HCT116 (cell line): ENCODE measurements around the gene PCSK6. TPM values are rescaled to one million over a fixed set of nuclear protein-coding genes. Genes with fewer than 3 reads are reported as not detected.

Source experiments
- ATAC-seq: fragments of 200-7000 bp; cut with Tn5 transposase; 2 replicates; pipeline ENCODE4 v1.9.1; 2020; ENCODE audit warnings: mild to moderate bottlenecking, moderate library complexity
- BruUV-seq: library from RNA; stranded (reverse); fragments of 400-500 nt; replicated peaks from 2 replicates; lab custom pipeline; 2021; lab: Mats Ljungman, UMichigan
- CTCF ChIA-PET: fragments of 300-600 bp; sonication (Branson Sonifier 250); formaldehyde crosslinking; loops from one replicate; lab custom pipeline; 2021; ENCODE audit warnings: antibody characterized with exemption; lab: Charles Lee
- POLR2A ChIA-PET: fragments of 300-600, 350-600 bp; sonication (Branson Sonifier 250); formaldehyde crosslinking; loops from one replicate; lab custom pipeline; 2021; ENCODE audit warnings: antibody characterized with exemption; lab: Charles Lee
- RAD21 ChIA-PET, 2 experiments: fragments of 300-600 bp; sonication (Branson Sonifier 250); formaldehyde crosslinking; loops; one replicate each; lab custom pipeline; 2023; ENCODE audit warnings: low total read pairs in 2 of 2; ENCODE audit not compliant: uncharacterized antibody in 2 of 2, unreplicated experiment in 2 of 2, low non-redundant PET in 1 of 2; lab: Charles Lee
- DNase-seq: peaks from one replicate; pipeline ENCODE4 v3.0.0-alpha.2; 2010; ENCODE audit warnings: low read depth, low spot score
- H2AFZ ChIP-seq: fragments of 200-600 bp; shearing (Covaris generic), sonication (generic); 2 replicates; pipeline ENCODE4 v1.6.1; 2017; ENCODE audit warnings: low read depth, mixed run types, mixed read lengths, antibody characterized with exemption, low read length; ENCODE audit not compliant: poor library complexity, severe bottlenecking
- H3K27ac ChIP-seq: 2 replicates; pipeline ENCODE4 v1.5.1; 2012; ENCODE audit warnings: low read depth, low read length
- H3K27me3 ChIP-seq: fragments of 200-600 bp; sonication (generic); 2 replicates; pipeline ENCODE4 v1.6.1; 2016; ENCODE audit warnings: mixed run types, low read length, mixed read lengths; ENCODE audit not compliant: insufficient read depth
- H3K36me3 ChIP-seq, 2 experiments: fragments of 200-500 bp in 1 of 2; fragments of 200-600 bp in 1 of 2; sonication (Bioruptor generic) in 1 of 2; sonication (generic) in 1 of 2; 2 replicates each; pipeline versions ENCODE4 v1.5.1 to v1.6.1; 2014 to 2016; ENCODE audit warnings: low read length in 2 of 2, inconsistent platforms in 1 of 2, mixed read lengths in 1 of 2, mixed run types in 1 of 2; ENCODE audit not compliant: insufficient read depth in 2 of 2, control insufficient read depth in 1 of 2
- H3K4me1 ChIP-seq, 2 experiments: fragments of 200-600 bp in 1 of 2; sonication (generic) in 1 of 2; 2 replicates each; pipeline versions ENCODE4 v1.5.1 to v1.6.1; 2012 to 2017; ENCODE audit warnings: low read length in 2 of 2, inconsistent platforms in 1 of 2, mild to moderate bottlenecking in 1 of 2, mixed read lengths in 1 of 2, mixed run types in 1 of 2, moderate library complexity in 1 of 2; ENCODE audit not compliant: insufficient read depth in 2 of 2, control insufficient read depth in 1 of 2
- H3K4me2 ChIP-seq: fragments of 200-600 bp; sonication (generic); 2 replicates; pipeline ENCODE4 v1.6.1; 2017; ENCODE audit warnings: mixed run types, low read length, mixed read lengths
- H3K4me3 ChIP-seq, 2 experiments: fragments of 200-600 bp in 1 of 2; sonication (generic) in 1 of 2; replicated peaks in 1 of 2; 2 replicates each; pipeline ENCODE4 v1.5.1; 2011 to 2016; ENCODE audit warnings: low read length in 2 of 2, control low read depth in 1 of 2, low read depth in 1 of 2, mild to moderate bottlenecking in 1 of 2, mixed read lengths in 1 of 2, mixed run types in 1 of 2
- H3K79me2 ChIP-seq: fragments of 200-600 bp; sonication (generic); 2 replicates; pipeline ENCODE4 v1.6.1; 2017; ENCODE audit warnings: mild to moderate bottlenecking, mixed run types, low read length, moderate library complexity, mixed read lengths; ENCODE audit not compliant: insufficient read depth
- H3K9ac ChIP-seq: fragments of 200-600 bp; sonication (generic); 2 replicates; pipeline ENCODE4 v1.6.1; 2016; ENCODE audit warnings: low read length, mixed read lengths
- H3K9me2 ChIP-seq: fragments of 200-600 bp; sonication (generic), shearing (Covaris generic); 2 replicates; pipeline ENCODE4 v1.6.1; 2017; ENCODE audit warnings: mixed run types, mild to moderate bottlenecking, moderate library complexity; ENCODE audit not compliant: insufficient read depth
- H3K9me3 ChIP-seq, 2 experiments: fragments of 200-500 bp in 1 of 2; fragments of 200-600 bp in 1 of 2; sonication (Bioruptor generic) in 1 of 2; sonication (generic) in 1 of 2; 2 replicates each; pipeline ENCODE4 v1.6.1; 2014 to 2017; ENCODE audit warnings: low read length in 2 of 2, mixed read lengths in 2 of 2, inconsistent platforms in 1 of 2, low read depth in 1 of 2, mild to moderate bottlenecking in 1 of 2, mixed run types in 1 of 2, moderate library complexity in 1 of 2; ENCODE audit not compliant: control insufficient read depth in 1 of 2, insufficient read depth in 1 of 2
- H4K20me1 ChIP-seq: fragments of 200-600 bp; sonication (generic), shearing (Covaris generic); 2 replicates; pipeline ENCODE4 v1.6.1; 2017; ENCODE audit warnings: mixed run types, mild to moderate bottlenecking, moderate library complexity; ENCODE audit not compliant: insufficient read depth
- CBX3 ChIP-seq: IDR thresholded peaks from 2 replicates; pipeline ENCODE4 v1.6.1; 2012; ENCODE audit warnings: low read depth
- CEBPB ChIP-seq: IDR thresholded peaks from 2 replicates; pipeline ENCODE4 v1.6.1; 2012; ENCODE audit warnings: low read depth
- EGR1 ChIP-seq: IDR thresholded peaks from 2 replicates; pipeline ENCODE4 v1.6.1; 2012; ENCODE audit warnings: low read depth
- ELF1 ChIP-seq: IDR thresholded peaks from 2 replicates; pipeline ENCODE4 v1.6.1; 2012; ENCODE audit warnings: low read depth, borderline replicate concordance
- EZH2phosphoT487 ChIP-seq: fragments of 200-600 bp; IDR thresholded peaks from 2 replicates; pipeline ENCODE4 v1.6.1; 2018; ENCODE audit warnings: antibody characterized with exemption, borderline replicate concordance
- FOSL1 ChIP-seq: IDR thresholded peaks from 2 replicates; pipeline ENCODE4 v1.6.1; 2012; ENCODE audit warnings: low read depth
- POLR2AphosphoS5 ChIP-seq: IDR thresholded peaks from 2 replicates; pipeline ENCODE4 v1.6.1; 2011; ENCODE audit warnings: mild to moderate bottlenecking, low read depth, low read length, moderate library complexity
- RAD21 ChIP-seq: IDR thresholded peaks from 2 replicates; pipeline ENCODE4 v1.6.1; 2012; ENCODE audit warnings: low read depth, mild to moderate bottlenecking
- SIN3A ChIP-seq: IDR thresholded peaks from 2 replicates; pipeline ENCODE4 v1.6.1; 2012; ENCODE audit warnings: low read depth
- SP1 ChIP-seq: IDR thresholded peaks from 2 replicates; pipeline ENCODE4 v1.6.1; 2012; ENCODE audit warnings: low read depth
- SRF ChIP-seq: IDR thresholded peaks from 2 replicates; pipeline ENCODE4 v1.6.1; 2012; ENCODE audit warnings: low read depth
- TCF7L2 ChIP-seq: IDR thresholded peaks from 2 replicates; pipeline ENCODE4 v1.7.0; 2011; ENCODE audit warnings: borderline replicate concordance, inconsistent platforms; ENCODE audit not compliant: insufficient read depth, insufficient read length; ENCODE audit errors: extremely low read depth
- YY1 ChIP-seq: IDR thresholded peaks from 2 replicates; pipeline ENCODE4 v1.6.1; 2011; ENCODE audit warnings: low read length, low read depth, moderate library complexity, mild to moderate bottlenecking; ENCODE audit not compliant: insufficient replicate concordance; ENCODE audit errors: extremely low read depth
- ZFX ChIP-seq: fragments of 450-650 bp; IDR thresholded peaks from 2 replicates; pipeline ENCODE4 v1.6.1; 2017
- ZNF274 ChIP-seq: fragments of 200-500 bp; sonication (Bioruptor generic); IDR thresholded peaks from 2 replicates; pipeline ENCODE4 v1.6.1; 2014; ENCODE audit warnings: mild to moderate bottlenecking, low read depth, low read length, inconsistent platforms
- intact Hi-C: fragments of 100-400 bp; cut with micrococcal nuclease; formaldehyde crosslinking; loops from 2 replicates; pipeline ENCODE4 v1.10.0; 2022
- total RNA-seq: library from RNA; stranded (reverse); gene quantifications from one replicate; pipeline ENCODE4 v1.2.1, GENCODE V29; 2021; ENCODE audit not compliant: unreplicated experiment
- TF ChIP-seq, protein P1 (sequence below), 3 experiments: fragments of 200-600 bp in 1 of 3; sonication (generic) in 1 of 3; IDR thresholded peaks in 2 of 3; conservative IDR thresholded peaks in 1 of 3; 2 replicates each; pipeline ENCODE4 v1.5.1; 2012 to 2017; ENCODE audit warnings: low read depth in 2 of 3, low read length in 2 of 3, antibody characterized with exemption in 1 of 3, borderline replicate concordance in 1 of 3, control low read depth in 1 of 3, mild to moderate bottlenecking in 1 of 3, mixed read lengths in 1 of 3, mixed run types in 1 of 3, moderate library complexity in 1 of 3; ENCODE audit not compliant: insufficient read depth in 1 of 3
- TF ChIP-seq, protein P2 (sequence below): IDR thresholded peaks from 2 replicates; pipeline ENCODE4 v1.6.1; 2012; ENCODE audit warnings: low read depth
- TF ChIP-seq, protein P3 (sequence below): IDR thresholded peaks from 2 replicates; pipeline ENCODE4 v1.6.1; 2012
- TF ChIP-seq, protein P4 (sequence below): IDR thresholded peaks from 2 replicates; pipeline ENCODE4 v1.6.1; 2011; ENCODE audit warnings: mild to moderate bottlenecking, low read length, moderate library complexity; ENCODE audit not compliant: insufficient replicate concordance; ENCODE audit errors: extremely low read depth

The PCSK6 gene
- total RNA-seq, 1 experiment from 2014 or later: 13.5 TPM

DNA sequence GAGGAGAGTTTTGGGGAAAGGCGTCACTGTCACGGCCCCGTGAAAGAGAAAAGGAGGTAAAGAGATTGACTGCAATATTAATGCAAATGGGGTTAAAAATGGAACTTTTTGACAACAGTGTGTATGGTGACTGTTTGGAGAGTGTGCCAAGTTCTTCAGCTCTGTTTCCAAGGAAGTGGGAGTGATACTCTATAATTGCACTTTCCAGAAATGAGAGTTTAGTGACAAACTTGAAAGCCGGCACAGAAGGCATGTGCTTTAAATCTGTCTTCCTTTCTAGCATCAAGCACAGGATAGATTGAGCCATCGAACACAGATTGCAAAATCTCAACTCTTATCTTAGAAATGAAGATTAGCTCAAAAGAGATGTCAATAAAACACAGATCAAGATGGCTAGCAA lies 142.6 kb downstream of the PCSK6 start:
- Histone ChIP-seq H3K4me2 (no peak overlapping the region), H3K4me1 (0 out of 4 replicates have a peak, but pooled peaks cover 0 to 2% of the 10 kb centered on the region in 2 experiments), H3K9me2 (no peaks in the 10 kb centered on the region), H3K4me3 (no peak overlapping the region), H4K20me1 (no peaks in the 10 kb centered on the region)
- CTCF ChIA-PET: no interaction called here
- intact Hi-C loops: loop anchor here (10.0 kb wide), 1 partner anchor 228 kb away; no protein-coding TSS in a partner anchor
- no peak for ATAC-seq
- BruUV-seq: no TSS peak
- POLR2A ChIA-PET: no interaction called here
- TF ChIP-seq YY1: no peak
- TF ChIP-seq, protein P1, sequence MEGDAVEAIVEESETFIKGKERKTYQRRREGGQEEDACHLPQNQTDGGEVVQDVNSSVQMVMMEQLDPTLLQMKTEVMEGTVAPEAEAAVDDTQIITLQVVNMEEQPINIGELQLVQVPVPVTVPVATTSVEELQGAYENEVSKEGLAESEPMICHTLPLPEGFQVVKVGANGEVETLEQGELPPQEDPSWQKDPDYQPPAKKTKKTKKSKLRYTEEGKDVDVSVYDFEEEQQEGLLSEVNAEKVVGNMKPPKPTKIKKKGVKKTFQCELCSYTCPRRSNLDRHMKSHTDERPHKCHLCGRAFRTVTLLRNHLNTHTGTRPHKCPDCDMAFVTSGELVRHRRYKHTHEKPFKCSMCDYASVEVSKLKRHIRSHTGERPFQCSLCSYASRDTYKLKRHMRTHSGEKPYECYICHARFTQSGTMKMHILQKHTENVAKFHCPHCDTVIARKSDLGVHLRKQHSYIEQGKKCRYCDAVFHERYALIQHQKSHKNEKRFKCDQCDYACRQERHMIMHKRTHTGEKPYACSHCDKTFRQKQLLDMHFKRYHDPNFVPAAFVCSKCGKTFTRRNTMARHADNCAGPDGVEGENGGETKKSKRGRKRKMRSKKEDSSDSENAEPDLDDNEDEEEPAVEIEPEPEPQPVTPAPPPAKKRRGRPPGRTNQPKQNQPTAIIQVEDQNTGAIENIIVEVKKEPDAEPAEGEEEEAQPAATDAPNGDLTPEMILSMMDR (IDR thresholded peaks at IDR 0.05 in 2 of 3, conservative IDR thresholded peaks at IDR 0.05 in 1 of 3; ENCODE audit: borderline replicate concordance in 1 of 3, insufficient read depth in 1 of 3, low read depth in 2 of 3, low read length in 2 of 3): no peak
- TF ChIP-seq CBX3: no peak
- TF ChIP-seq, protein P2, sequence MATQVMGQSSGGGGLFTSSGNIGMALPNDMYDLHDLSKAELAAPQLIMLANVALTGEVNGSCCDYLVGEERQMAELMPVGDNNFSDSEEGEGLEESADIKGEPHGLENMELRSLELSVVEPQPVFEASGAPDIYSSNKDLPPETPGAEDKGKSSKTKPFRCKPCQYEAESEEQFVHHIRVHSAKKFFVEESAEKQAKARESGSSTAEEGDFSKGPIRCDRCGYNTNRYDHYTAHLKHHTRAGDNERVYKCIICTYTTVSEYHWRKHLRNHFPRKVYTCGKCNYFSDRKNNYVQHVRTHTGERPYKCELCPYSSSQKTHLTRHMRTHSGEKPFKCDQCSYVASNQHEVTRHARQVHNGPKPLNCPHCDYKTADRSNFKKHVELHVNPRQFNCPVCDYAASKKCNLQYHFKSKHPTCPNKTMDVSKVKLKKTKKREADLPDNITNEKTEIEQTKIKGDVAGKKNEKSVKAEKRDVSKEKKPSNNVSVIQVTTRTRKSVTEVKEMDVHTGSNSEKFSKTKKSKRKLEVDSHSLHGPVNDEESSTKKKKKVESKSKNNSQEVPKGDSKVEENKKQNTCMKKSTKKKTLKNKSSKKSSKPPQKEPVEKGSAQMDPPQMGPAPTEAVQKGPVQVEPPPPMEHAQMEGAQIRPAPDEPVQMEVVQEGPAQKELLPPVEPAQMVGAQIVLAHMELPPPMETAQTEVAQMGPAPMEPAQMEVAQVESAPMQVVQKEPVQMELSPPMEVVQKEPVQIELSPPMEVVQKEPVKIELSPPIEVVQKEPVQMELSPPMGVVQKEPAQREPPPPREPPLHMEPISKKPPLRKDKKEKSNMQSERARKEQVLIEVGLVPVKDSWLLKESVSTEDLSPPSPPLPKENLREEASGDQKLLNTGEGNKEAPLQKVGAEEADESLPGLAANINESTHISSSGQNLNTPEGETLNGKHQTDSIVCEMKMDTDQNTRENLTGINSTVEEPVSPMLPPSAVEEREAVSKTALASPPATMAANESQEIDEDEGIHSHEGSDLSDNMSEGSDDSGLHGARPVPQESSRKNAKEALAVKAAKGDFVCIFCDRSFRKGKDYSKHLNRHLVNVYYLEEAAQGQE: no peak
- TF ChIP-seq EZH2phosphoT487: no peak
- TF ChIP-seq FOSL1: no peak
- no peak for TF ChIP-seq RAD21
- no peak for TF ChIP-seq ZNF274
- TF ChIP-seq SRF: no peak
- TF ChIP-seq ZFX: no peak
- TF ChIP-seq CEBPB: no peak
- TF ChIP-seq EGR1: no peak
- TF ChIP-seq POLR2AphosphoS5: no peak
- TF ChIP-seq, protein P3, sequence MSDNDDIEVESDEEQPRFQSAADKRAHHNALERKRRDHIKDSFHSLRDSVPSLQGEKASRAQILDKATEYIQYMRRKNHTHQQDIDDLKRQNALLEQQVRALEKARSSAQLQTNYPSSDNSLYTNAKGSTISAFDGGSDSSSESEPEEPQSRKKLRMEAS: no peak
- no peak for TF ChIP-seq ELF1
- TF ChIP-seq SP1: no peak
- TF ChIP-seq, protein P4, sequence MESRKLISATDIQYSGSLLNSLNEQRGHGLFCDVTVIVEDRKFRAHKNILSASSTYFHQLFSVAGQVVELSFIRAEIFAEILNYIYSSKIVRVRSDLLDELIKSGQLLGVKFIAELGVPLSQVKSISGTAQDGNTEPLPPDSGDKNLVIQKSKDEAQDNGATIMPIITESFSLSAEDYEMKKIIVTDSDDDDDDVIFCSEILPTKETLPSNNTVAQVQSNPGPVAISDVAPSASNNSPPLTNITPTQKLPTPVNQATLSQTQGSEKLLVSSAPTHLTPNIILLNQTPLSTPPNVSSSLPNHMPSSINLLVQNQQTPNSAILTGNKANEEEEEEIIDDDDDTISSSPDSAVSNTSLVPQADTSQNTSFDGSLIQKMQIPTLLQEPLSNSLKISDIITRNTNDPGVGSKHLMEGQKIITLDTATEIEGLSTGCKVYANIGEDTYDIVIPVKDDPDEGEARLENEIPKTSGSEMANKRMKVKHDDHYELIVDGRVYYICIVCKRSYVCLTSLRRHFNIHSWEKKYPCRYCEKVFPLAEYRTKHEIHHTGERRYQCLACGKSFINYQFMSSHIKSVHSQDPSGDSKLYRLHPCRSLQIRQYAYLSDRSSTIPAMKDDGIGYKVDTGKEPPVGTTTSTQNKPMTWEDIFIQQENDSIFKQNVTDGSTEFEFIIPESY: no peak
- no peak for TF ChIP-seq TCF7L2
- TF ChIP-seq SIN3A: no peak
- TF ChIP-seq, all 23 proteins: peak for 0
- DNase-seq: no peak
- Histone ChIP-seq H3K27ac (no peak overlapping the region), H3K27me3 (no peaks in the 10 kb centered on the region), H3K36me3 (no peaks in the 10 kb centered on the region), H3K9ac (no peak overlapping the region), H3K9me3 (no peaks in the 10 kb centered on the region), H3K79me2 (no peaks in the 10 kb centered on the region), H2AFZ (no peak overlapping the region)
- RAD21 ChIA-PET: no interaction called here
